GM12865 (cell line): ENCODE results near the gene TMEM179.

Experiments
- DNase-seq: peaks from one replicate; pipeline ENCODE4 v3.0.0; 2010; ENCODE audit warnings: low read depth
- H3K4me3 ChIP-seq: 2 replicates; pipeline ENCODE4 v1.5.1; 2011; ENCODE audit warnings: mild to moderate bottlenecking, low read depth, low read length, control low read depth
- CTCF ChIP-seq: IDR thresholded peaks from 2 replicates; pipeline ENCODE4 v1.5.1; 2011; ENCODE audit warnings: low read length, control low read depth, low read depth, inconsistent platforms; ENCODE audit not compliant: insufficient read depth; ENCODE audit errors: missing control alignments

TMEM179 gene

GRCh38 chr14:104577426-104577825, 27.1 kb downstream of the TMEM179 start:
- H3K4me3 ChIP-seq: no peak overlapping the region
- DNase-seq: no peak
- TF ChIP-seq CTCF: no peak

- DNase-seq: no peak
- no peak overlapping the region for H3K4me3 ChIP-seq
- TF ChIP-seq CTCF: no peak
Observed at GRCh38 chr14:104576970-104577332, 27.6 kb downstream of the TMEM179 start.

GRCh38 chr14:104576232-104576969, 28.2 kb downstream of the TMEM179 start:
- DNase-seq: no peak
- TF ChIP-seq CTCF: no peak
- no peak overlapping the region for H3K4me3 ChIP-seq

- no peak overlapping the region for H3K4me3 ChIP-seq
- DNase-seq: no peak
- no peak for TF ChIP-seq CTCF
Observed at GRCh38 chr14:104574978-104575583, 29.5 kb downstream of the TMEM179 start.

- H3K4me3 ChIP-seq: no peak overlapping the region
- TF ChIP-seq CTCF: no peak
- DNase-seq: no peak
Observed at GRCh38 chr14:104574536-104574935, 30.0 kb downstream of the TMEM179 start.

GRCh38 chr14:104573930-104574329, 30.6 kb downstream of the TMEM179 start:
- no peak overlapping the region for H3K4me3 ChIP-seq
- DNase-seq: no peak
- no peak for TF ChIP-seq CTCF

- DNase-seq: no peak
- no peak overlapping the region for H3K4me3 ChIP-seq
- no peak for TF ChIP-seq CTCF
Observed at GRCh38 chr14:104572668-104573067, 31.9 kb downstream of the TMEM179 start.
